Esophagus (tissue), 2 donors: ENCODE measurements around the gene TEX36. TPM values are rescaled to one million over a fixed set of nuclear protein-coding genes. Genes with fewer than 3 reads are reported as not detected.
"Not testable (repeated sequence)": the region's sequence is repeated elsewhere in the genome, so short reads cannot be mapped to it uniquely, and the experiment has no call there.

ENCODE experiments used
- H3K27ac ChIP-seq, 2 donors: one replicate each; pipeline ENCODE4 v1.5.1; 2013; ENCODE audit warnings: low read depth in 2 of 2, mild to moderate bottlenecking in 2 of 2, inconsistent platforms in 1 of 2, low read length in 1 of 2, moderate library complexity in 1 of 2
- H3K27me3 ChIP-seq, 2 donors: one replicate each; pipeline ENCODE4 v1.6.1; 2013; ENCODE audit warnings: low read length in 2 of 2, control low read depth in 1 of 2, mild to moderate bottlenecking in 1 of 2; ENCODE audit not compliant: insufficient read depth in 2 of 2, control insufficient read depth in 1 of 2
- H3K36me3 ChIP-seq, 2 donors: one replicate each; pipeline ENCODE4 v1.6.1; 2013; ENCODE audit warnings: low read length in 1 of 2; ENCODE audit not compliant: control insufficient read depth in 2 of 2, insufficient read depth in 2 of 2
- H3K4me1 ChIP-seq, 2 donors: one replicate each; pipeline ENCODE4 v1.6.1; 2013; ENCODE audit warnings: low read length in 1 of 2; ENCODE audit not compliant: control insufficient read depth in 2 of 2, insufficient read depth in 2 of 2
- H3K4me3 ChIP-seq, 2 donors: one replicate each; pipeline ENCODE4 v1.5.1; 2013; ENCODE audit warnings: low read length in 2 of 2, mild to moderate bottlenecking in 2 of 2, low read depth in 1 of 2, moderate library complexity in 1 of 2
- H3K9me3 ChIP-seq, 2 donors: one replicate each; pipeline ENCODE4 v1.6.1; 2013; ENCODE audit warnings: mild to moderate bottlenecking in 2 of 2, low read depth in 1 of 2, low read length in 1 of 2, moderate library complexity in 1 of 2; ENCODE audit not compliant: control insufficient read depth in 2 of 2, insufficient read depth in 1 of 2
- WGBS, 2 donors: extraction: QIAGEN DNeasy Blood & Tissue Kit; methylation state at CpG; one replicate each; pipeline ENCODE4 v1.1.7; 2013; 5-methylcytosine and 5-hydroxymethylcytosine counted together
- polyA plus RNA-seq, 2 donors: library from polyadenylated mRNA; stranded (reverse); fragments of 200-250 nt; gene quantifications; one replicate each; pipeline ENCODE4 v1.2.3, GENCODE V29; 2013
- donor health status: healthy with polysubstance abuse.
- donor health status: Bipolar disorder and iron deficiency.

Gene TEX36
- polyA plus RNA-seq: not detected

- WGBS, 2 donors: 69 to 72% methylated on average over 3 of the region's 3 CpGs
- Histone ChIP-seq H3K4me1 (no peaks in the 10 kb centered on the region), H3K27ac (no peak within 1 kb of the TSS), H3K27me3 (no peaks in the 10 kb centered on the region), H3K9me3 (peaks cover 3 to 4% of the 10 kb centered on the region in 2 donors), H3K36me3 (no peaks in the 10 kb centered on the region), H3K4me3 (no peak within 1 kb of the TSS)
These were observed at the start of gene TEX36 for GRCh38 chr10:125683063-125683462. Gene TEX36, minus strand, starts transcription at chr10:125683163. Its CDS starts 174 bp downstream, at chr10:125682989.

- Histone ChIP-seq H3K27ac (no peak overlapping the region), H3K36me3 (peaks cover 14 to 15% of the 10 kb centered on the region in 2 donors), H3K4me3 (no peak overlapping the region), H3K9me3 (no peaks in the 10 kb centered on the region), H3K27me3 (no peaks in the 10 kb centered on the region), H3K4me1 (no peaks in the 10 kb centered on the region)
- WGBS, 2 donors: 56 to 63% methylated on average over 3 of the region's 3 CpGs
These were observed 44.5 kb upstream of the TEX36 start for GRCh38 chr10:125727436-125727835.

GRCh38 chr10:125726914-125727313, 44.0 kb upstream of the TEX36 start:
- no peaks in the 10 kb centered on the region for H3K27me3 ChIP-seq
- H3K4me1 ChIP-seq: no peaks in the 10 kb centered on the region
- H3K9me3 ChIP-seq: no peaks in the 10 kb centered on the region
- 80 to 93% methylated on average over 7 of the region's 7 CpGs for WGBS, 2 donors
- H3K4me3 ChIP-seq: no peak overlapping the region
- H3K27ac ChIP-seq: no peak overlapping the region
- H3K36me3 ChIP-seq: peaks cover 14 to 15% of the 10 kb centered on the region in 2 donors

- Histone ChIP-seq H3K27ac (no peak overlapping the region), H3K4me3 (no peak overlapping the region), H3K4me1 (peaks cover 0 to 2% of the 10 kb centered on the region in 2 donors), H3K9me3 (no peaks in the 10 kb centered on the region), H3K36me3 (peaks cover 8 to 9% of the 10 kb centered on the region in 2 donors), H3K27me3 (no peaks in the 10 kb centered on the region)
- WGBS, 2 donors: 97% methylated on average over 1 of the region's 1 CpG
These were observed 39.8 kb upstream of the TEX36 start for GRCh38 chr10:125722811-125723210.

GRCh38 chr10:125721035-125721434, 38.1 kb upstream of the TEX36 start:
- no peak overlapping the region for H3K4me3 ChIP-seq
- H3K9me3 ChIP-seq: no peaks in the 10 kb centered on the region
- H3K27ac ChIP-seq: no peak overlapping the region
- H3K36me3 ChIP-seq: peaks cover 3 to 5% of the 10 kb centered on the region in 2 donors
- H3K27me3 ChIP-seq: no peaks in the 10 kb centered on the region
- H3K4me1 ChIP-seq: peaks cover 0 to 2% of the 10 kb centered on the region in 2 donors
- WGBS, 2 donors: 77 to 87% methylated on average over 6 of the region's 6 CpGs

GRCh38 chr10:125720002-125720382, 37.0 kb upstream of the TEX36 start:
- Histone ChIP-seq H3K27me3 (no peaks in the 10 kb centered on the region), H3K9me3 (no peaks in the 10 kb centered on the region), H3K27ac (peak overlapping the region; percentile 92 to 94), H3K4me1 (peaks cover 0 to 2% of the 10 kb centered on the region in 2 donors), H3K36me3 (peaks cover 1 to 4% of the 10 kb centered on the region in 2 donors), H3K4me3 (peak overlapping the region; percentile 72 to 94)
- 1% methylated on average over 15 of the region's 15 CpGs for WGBS, 2 donors

GRCh38 chr10:125719173-125720001, 36.4 kb upstream of the TEX36 start, which contains the start of gene EDRF1:
Gene EDRF1, plus strand, starts transcription at chr10:125719709. Its CDS starts 99 bp downstream, at chr10:125719808.
- H3K4me1 ChIP-seq: peaks cover 0 to 2% of the 10 kb centered on the region in 2 donors
- H3K36me3 ChIP-seq: peaks cover 0 to 3% of the 10 kb centered on the region in 2 donors
- 0% methylated on average over 72 of the region's 72 CpGs for WGBS, 2 donors
- H3K27ac ChIP-seq: peak within 1 kb of the TSS; percentile 92 to 94
- H3K27me3 ChIP-seq: no peaks in the 10 kb centered on the region
- peak within 1 kb of the TSS; percentile 72 to 94 for H3K4me3 ChIP-seq
- H3K9me3 ChIP-seq: no peaks in the 10 kb centered on the region

GRCh38 chr10:125714728-125715127, 31.8 kb upstream of the TEX36 start:
- not testable (repeated sequence) for H3K9me3 ChIP-seq, H3K27ac ChIP-seq, H3K4me1 ChIP-seq, H3K36me3 ChIP-seq, H3K27me3 ChIP-seq, H3K4me3 ChIP-seq
- 94% methylated on average over 4 of the region's 4 CpGs for WGBS, 2 donors

- Histone ChIP-seq H3K4me3 (no peak overlapping the region), H3K36me3 (no peaks in the 10 kb centered on the region), H3K27me3 (no peaks in the 10 kb centered on the region), H3K4me1 (no peaks in the 10 kb centered on the region), H3K9me3 (peaks cover 0 to 6% of the 10 kb centered on the region in 2 donors), H3K27ac (no peak overlapping the region)
- WGBS, 2 donors: 88 to 91% methylated on average over 3 of the region's 3 CpGs
These were observed 28.3 kb upstream of the TEX36 start for GRCh38 chr10:125711110-125711750.
